ENCODE results near the gene CDC5L. TPM values are rescaled to one million over a fixed set of nuclear protein-coding genes. Genes with fewer than 3 reads are reported as not detected.

The CDC5L gene
- total RNA-seq, 2 donors from 2014 or later, result 25.8 to 26.0 TPM

GRCh38 chr6:44475779-44476434, 88.4 kb downstream of the CDC5L start:
- Mint-ChIP-seq H3K4me1 (no peaks in the 10 kb centered on the region), H3K9me3 (no peaks in the 10 kb centered on the region), H3K27ac (no peak overlapping the region), H3K4me3 (no peak overlapping the region), H3K36me3 (ENCODE audit: low read depth) (no peaks in the 10 kb centered on the region), H3K27me3 (peaks cover 3% of the 10 kb centered on the region)
- peak; percentile 93 for ATAC-seq (replicated peaks)

- no peak for ATAC-seq (replicated peaks)
- peaks cover 3% of the 10 kb centered on the region for H3K27me3 Mint-ChIP-seq
- no peak overlapping the region for H3K4me3 Mint-ChIP-seq
- no peak overlapping the region for H3K27ac Mint-ChIP-seq
- H3K4me1 Mint-ChIP-seq, result no peaks in the 10 kb centered on the region
- H3K9me3 Mint-ChIP-seq, result no peaks in the 10 kb centered on the region
- H3K36me3 Mint-ChIP-seq (ENCODE audit: low read depth), result no peaks in the 10 kb centered on the region
These were observed 89.3 kb downstream of the CDC5L start for GRCh38 chr6:44476849-44477248.

GRCh38 chr6:44477293-44477894, 89.9 kb downstream of the CDC5L start:
- no peak overlapping the region for H3K27ac Mint-ChIP-seq
- peaks cover 3% of the 10 kb centered on the region for H3K27me3 Mint-ChIP-seq
- ATAC-seq (replicated peaks), result no peak
- H3K9me3 Mint-ChIP-seq, result no peaks in the 10 kb centered on the region
- H3K4me1 Mint-ChIP-seq, result no peaks in the 10 kb centered on the region
- H3K36me3 Mint-ChIP-seq (ENCODE audit: low read depth), result no peaks in the 10 kb centered on the region
- no peak overlapping the region for H3K4me3 Mint-ChIP-seq

DNA sequence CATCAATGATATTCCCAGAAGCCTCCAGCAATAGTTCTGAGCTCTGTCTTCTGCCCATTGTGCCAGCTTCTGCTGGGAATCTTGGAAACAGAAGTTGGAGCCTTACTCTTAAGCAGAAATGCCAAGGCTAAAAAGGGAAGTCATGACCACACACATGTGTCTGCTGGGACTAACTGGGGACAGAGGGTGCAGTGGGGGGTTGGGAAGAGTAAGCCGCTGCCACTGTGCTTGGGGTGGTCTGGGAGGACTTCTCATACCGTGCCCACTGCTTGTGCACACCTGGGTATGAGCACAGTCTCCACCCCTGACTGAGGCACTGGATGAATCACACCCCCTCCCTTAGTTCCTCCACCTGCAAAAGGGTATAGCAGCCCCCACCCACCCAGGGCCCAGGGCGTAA, 90.7 kb downstream of the CDC5L start:
- ATAC-seq (replicated peaks), result no peak
- no peaks in the 10 kb centered on the region for H3K9me3 Mint-ChIP-seq
- peaks cover 3% of the 10 kb centered on the region for H3K27me3 Mint-ChIP-seq
- no peak overlapping the region for H3K4me3 Mint-ChIP-seq
- no peak overlapping the region for H3K27ac Mint-ChIP-seq
- H3K4me1 Mint-ChIP-seq, result no peaks in the 10 kb centered on the region
- no peaks in the 10 kb centered on the region for H3K36me3 Mint-ChIP-seq (ENCODE audit: low read depth)

DNA sequence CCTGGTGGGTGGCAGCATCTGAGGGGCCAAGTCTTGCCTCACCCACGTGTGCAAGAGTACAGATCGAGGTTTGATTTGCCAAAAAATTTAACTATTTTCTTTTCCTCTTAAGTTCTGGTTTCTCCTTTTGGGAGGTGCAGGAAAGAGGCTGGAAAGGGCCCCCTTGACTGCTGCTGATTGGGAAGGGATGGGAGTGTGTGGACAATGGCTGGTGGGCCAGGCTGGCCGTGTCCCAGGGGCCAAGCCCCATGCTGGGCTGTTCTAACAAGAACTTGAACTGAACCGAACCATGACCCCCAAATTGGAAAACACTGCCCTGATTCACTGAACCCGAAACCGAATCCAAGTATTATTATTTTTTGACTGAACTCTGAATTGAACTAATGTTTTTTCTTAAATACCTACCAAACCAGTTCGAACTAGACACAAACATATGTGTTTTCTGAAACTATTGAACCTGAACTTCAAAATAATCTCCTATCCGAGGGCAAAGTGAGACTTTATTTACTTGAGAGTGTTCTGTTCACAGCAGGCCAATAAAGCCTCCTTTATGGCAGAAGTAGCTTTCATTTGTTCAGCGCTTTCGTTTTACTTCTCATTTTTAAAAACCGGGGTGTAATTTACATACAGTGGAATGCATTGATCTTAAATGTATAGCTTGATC, 91.2 kb downstream of the CDC5L start:
- Mint-ChIP-seq H3K4me1 (no peaks in the 10 kb centered on the region), H3K4me3 (no peak overlapping the region), H3K9me3 (no peaks in the 10 kb centered on the region), H3K36me3 (ENCODE audit: low read depth) (no peaks in the 10 kb centered on the region), H3K27ac (no peak overlapping the region), H3K27me3 (peaks cover 3% of the 10 kb centered on the region)
- ATAC-seq (replicated peaks), result no peak

DNA sequence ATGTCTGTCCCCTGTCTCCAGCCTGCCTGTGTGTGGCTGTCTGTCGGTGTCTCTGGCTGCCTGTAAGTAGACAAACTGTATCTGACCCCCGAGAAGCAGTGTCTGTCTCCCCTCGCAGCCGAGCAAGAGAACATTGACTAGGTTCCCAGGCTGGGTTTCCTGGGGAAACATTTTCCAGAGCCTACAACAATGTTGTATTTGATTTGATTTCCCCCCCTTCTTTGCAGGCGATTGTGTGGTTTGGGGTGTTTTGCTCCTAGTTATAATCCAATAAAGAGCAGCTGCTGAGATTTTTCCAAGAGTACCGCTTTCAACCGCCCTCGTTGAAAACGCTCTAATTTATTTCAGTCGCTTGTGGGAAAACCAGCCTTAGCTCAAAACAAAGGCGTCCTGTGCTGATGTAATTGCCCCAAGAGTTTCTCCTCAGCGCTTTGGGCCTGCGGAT, 92.6 kb downstream of the CDC5L start:
- H3K27me3 Mint-ChIP-seq, result peaks cover 8% of the 10 kb centered on the region
- H3K27ac Mint-ChIP-seq, result no peak overlapping the region
- no peak for ATAC-seq (replicated peaks)
- H3K36me3 Mint-ChIP-seq (ENCODE audit: low read depth), result no peaks in the 10 kb centered on the region
- H3K4me3 Mint-ChIP-seq, result no peak overlapping the region
- H3K9me3 Mint-ChIP-seq, result no peaks in the 10 kb centered on the region
- no peaks in the 10 kb centered on the region for H3K4me1 Mint-ChIP-seq

DNA sequence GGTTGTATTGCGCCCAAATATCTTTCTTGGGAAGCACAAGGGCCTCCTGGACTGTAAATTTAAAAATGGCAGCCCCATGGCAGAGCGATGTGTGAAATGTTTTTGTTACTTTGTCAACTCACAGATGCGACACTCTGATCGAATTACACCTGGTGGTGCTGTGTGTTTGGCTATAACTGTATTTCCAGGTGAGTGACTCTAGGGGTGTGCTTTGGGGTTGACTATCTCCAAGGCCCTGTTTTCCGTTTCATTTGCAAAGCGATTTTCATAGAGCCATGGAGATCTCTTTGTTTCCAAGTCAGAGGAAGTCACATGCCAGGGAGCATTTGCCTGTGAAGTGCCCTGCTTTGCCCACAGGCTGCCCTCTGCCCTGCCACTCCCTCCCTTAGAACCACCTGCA, 93.5 kb downstream of the CDC5L start:
- no peak for ATAC-seq (replicated peaks)
- H3K36me3 Mint-ChIP-seq (ENCODE audit: low read depth), result no peaks in the 10 kb centered on the region
- H3K27me3 Mint-ChIP-seq, result peaks cover 11% of the 10 kb centered on the region

DNA sequence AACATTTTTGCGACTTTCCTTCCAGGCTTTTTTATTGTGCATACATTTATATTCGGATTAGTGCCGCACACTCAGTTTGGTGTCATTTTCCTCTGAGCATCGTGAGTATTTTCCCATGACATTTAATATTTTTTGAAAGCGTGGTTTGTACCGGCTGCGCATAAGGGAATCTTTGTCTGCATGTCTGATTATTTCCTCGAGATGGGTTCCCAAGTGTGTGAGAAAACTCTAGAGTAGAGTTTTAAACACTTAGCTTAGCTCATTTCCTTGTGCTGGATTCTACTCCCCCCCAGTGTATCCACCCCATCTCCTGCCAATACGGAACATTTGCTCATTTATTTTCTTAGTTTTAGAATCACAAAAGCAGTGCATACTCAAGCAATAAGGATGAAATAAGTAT, 94.3 kb downstream of the CDC5L start:
- Mint-ChIP-seq H3K9me3 (no peaks in the 10 kb centered on the region), H3K27ac (no peak overlapping the region), H3K27me3 (peaks cover 11% of the 10 kb centered on the region), H3K4me3 (no peak overlapping the region), H3K4me1 (no peaks in the 10 kb centered on the region), H3K36me3 (ENCODE audit: low read depth) (no peaks in the 10 kb centered on the region)
- ATAC-seq (replicated peaks), result no peak

More for the DNA sequence above, 93.5 kb downstream of the CDC5L start:
- no peak overlapping the region for H3K27ac Mint-ChIP-seq
- H3K4me1 Mint-ChIP-seq, result no peaks in the 10 kb centered on the region
- H3K4me3 Mint-ChIP-seq, result no peak overlapping the region
- no peaks in the 10 kb centered on the region for H3K9me3 Mint-ChIP-seq

DNA sequence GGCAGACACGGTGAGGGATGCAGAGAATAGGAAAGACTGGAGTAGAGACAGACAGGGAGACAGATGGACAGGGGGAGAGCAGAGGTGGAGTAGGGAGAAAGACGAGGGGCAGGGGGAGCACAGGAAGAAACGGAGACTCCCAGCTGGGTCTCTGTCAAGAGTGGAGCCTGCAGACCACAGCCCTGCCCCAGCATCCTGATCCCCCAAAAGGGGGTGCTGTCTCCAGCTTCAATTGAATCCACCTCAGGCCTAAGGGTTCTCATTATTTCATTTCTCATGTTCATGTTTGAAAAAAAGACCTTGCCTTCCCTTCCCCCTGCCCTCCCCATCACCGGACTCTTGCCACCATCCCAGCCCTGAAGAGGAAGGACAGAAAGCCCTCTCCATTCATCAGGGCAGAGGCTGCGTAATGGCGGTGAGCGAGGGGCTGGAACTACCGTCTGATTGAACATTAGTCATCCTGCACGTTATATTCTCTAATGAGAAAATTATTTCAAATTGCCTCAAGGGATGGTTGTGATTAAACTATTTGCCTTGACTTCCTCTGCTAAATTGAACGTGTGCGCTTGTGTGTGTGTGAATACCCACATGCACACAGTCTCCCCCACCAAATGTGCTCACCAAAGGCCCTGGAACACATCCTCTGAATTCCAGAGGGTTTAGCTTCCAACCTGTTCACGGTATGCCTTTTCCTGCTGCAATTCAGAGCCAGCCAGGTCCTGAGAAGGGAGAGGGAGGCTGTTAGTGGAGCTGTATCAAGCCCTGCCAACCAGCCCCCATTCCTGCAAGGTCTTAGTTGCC, 98.3 kb downstream of the CDC5L start:
- Mint-ChIP-seq H3K27me3 (peaks cover 21% of the 10 kb centered on the region), H3K36me3 (ENCODE audit: low read depth) (no peaks in the 10 kb centered on the region), H3K4me3 (no peak overlapping the region), H3K4me1 (no peaks in the 10 kb centered on the region), H3K27ac (no peak overlapping the region), H3K9me3 (no peaks in the 10 kb centered on the region)
- ATAC-seq (replicated peaks), result no peak

GRCh38 chr6:44487002-44487401, 99.5 kb downstream of the CDC5L start:
- no peak for ATAC-seq (replicated peaks)
- H3K4me1 Mint-ChIP-seq, result no peaks in the 10 kb centered on the region
- no peak overlapping the region for H3K4me3 Mint-ChIP-seq
- no peaks in the 10 kb centered on the region for H3K36me3 Mint-ChIP-seq (ENCODE audit: low read depth)
- H3K9me3 Mint-ChIP-seq, result no peaks in the 10 kb centered on the region
- no peak overlapping the region for H3K27ac Mint-ChIP-seq
- peaks cover 21% of the 10 kb centered on the region for H3K27me3 Mint-ChIP-seq

- ATAC-seq (replicated peaks), result no peak
- Mint-ChIP-seq H3K36me3 (ENCODE audit: low read depth) (no peaks in the 10 kb centered on the region), H3K4me1 (no peaks in the 10 kb centered on the region), H3K27ac (no peak overlapping the region), H3K27me3 (peaks cover 21% of the 10 kb centered on the region), H3K9me3 (no peaks in the 10 kb centered on the region), H3K4me3 (no peak overlapping the region)
These were observed 100.1 kb downstream of the CDC5L start for GRCh38 chr6:44487586-44487985.

- peaks cover 20% of the 10 kb centered on the region for H3K27me3 Mint-ChIP-seq
- peak overlapping the region; percentile 23 for H3K27ac Mint-ChIP-seq
- no peaks in the 10 kb centered on the region for H3K9me3 Mint-ChIP-seq
- H3K4me1 Mint-ChIP-seq, result no peaks in the 10 kb centered on the region
- H3K36me3 Mint-ChIP-seq (ENCODE audit: low read depth), result no peaks in the 10 kb centered on the region
- H3K4me3 Mint-ChIP-seq, result no peak overlapping the region
- no peak for ATAC-seq (replicated peaks)
These were observed 102.6 kb downstream of the CDC5L start for GRCh38 chr6:44489910-44490604.

- Mint-ChIP-seq H3K27me3 (peaks cover 18% of the 10 kb centered on the region), H3K36me3 (ENCODE audit: low read depth) (no peaks in the 10 kb centered on the region), H3K27ac (no peak overlapping the region), H3K4me3 (no peak overlapping the region), H3K9me3 (no peaks in the 10 kb centered on the region), H3K4me1 (no peaks in the 10 kb centered on the region)
- ATAC-seq (replicated peaks), result no peak
These were observed 105.6 kb downstream of the CDC5L start for GRCh38 chr6:44493132-44493531.

- Mint-ChIP-seq H3K9me3 (no peaks in the 10 kb centered on the region), H3K4me1 (no peaks in the 10 kb centered on the region), H3K36me3 (ENCODE audit: low read depth) (no peaks in the 10 kb centered on the region), H3K27ac (no peak overlapping the region), H3K27me3 (peaks cover 15% of the 10 kb centered on the region), H3K4me3 (no peak overlapping the region)
- no peak for ATAC-seq (replicated peaks)
These were observed 106.1 kb downstream of the CDC5L start for GRCh38 chr6:44493593-44493992.
